ENCODE results near the gene CYBC1. TPM values are rescaled to one million over a fixed set of nuclear protein-coding genes. Genes with fewer than 3 reads are reported as not detected.

The CYBC1 gene
- total RNA-seq, 1 experiment from 2014 or later = 95.4 TPM

DNA sequence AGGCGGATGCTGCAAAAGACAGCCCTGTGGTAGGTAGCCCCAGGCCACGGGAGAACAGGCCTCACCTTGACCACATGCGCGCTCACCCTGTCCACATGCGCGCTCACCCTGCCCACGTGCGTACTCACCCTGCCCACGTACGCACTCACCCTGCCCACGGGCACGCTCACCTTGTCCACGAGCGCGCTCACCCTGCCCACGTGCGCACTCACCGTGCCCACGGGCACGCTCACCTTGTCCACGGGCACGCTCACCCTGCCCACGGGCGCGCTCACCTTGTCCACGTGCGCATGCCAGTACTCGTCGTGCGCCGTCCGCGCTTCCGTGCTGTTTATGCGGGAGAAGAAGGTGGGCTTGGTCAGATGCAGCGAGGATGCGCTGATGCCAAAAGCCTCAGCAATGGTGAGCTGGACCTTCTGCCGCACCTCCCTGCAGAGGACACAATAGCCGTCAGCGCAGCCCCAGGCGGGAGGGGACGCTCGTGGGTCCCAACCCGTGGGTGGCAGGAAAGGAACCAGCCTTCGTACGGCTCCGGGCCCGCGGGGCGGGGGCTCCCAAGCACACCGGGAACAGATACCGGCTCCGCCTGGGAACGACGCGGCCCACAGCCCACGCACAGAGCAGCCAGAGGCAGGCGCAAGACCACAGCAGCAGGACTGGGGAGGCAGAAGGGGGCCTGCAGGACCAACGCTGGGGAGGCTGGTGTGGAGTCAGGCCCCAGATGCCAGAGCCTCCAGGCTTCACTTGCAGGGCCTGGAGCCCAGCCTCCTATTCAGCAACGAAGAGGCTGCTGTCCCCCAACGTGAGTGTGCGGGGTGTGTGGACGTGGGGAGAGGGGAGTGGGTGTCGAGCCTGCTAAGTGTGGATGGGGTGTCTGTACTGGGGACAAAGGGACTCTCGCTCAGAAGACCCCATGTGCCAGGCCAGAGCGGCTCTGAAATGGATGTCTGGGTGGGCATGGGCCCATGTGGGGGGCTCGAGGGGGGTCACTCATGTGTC lies 46.6 kb downstream of the CYBC1 start (continued):
- no peak for TF ChIP-seq REST (IDR thresholded peaks at IDR 0.05; ENCODE audit: low read depth)

GRCh38 chr17:82402865-82403264 lies 47.7 kb downstream of the CYBC1 start:
- H3K27me3 ChIP-seq (ENCODE audit: insufficient read depth, low read length) = no peaks in the 10 kb centered on the region
- no peak for DNase-seq (ENCODE audit: low read depth, low spot score)
- no peak overlapping the region for H2AFZ ChIP-seq (ENCODE audit: low read depth, low read length, poor library complexity, severe bottlenecking)
- peaks cover 7 to 9% of the 10 kb centered on the region in 2 experiments; a peak in 2 of 4 replicates for H3K36me3 ChIP-seq (ENCODE audit: control insufficient read depth in 1 of 2, insufficient read depth in 2 of 2, low read length in 2 of 2)
- H3K79me2 ChIP-seq (ENCODE audit: insufficient read depth, low read length) = no peaks in the 10 kb centered on the region
- H4K20me1 ChIP-seq (ENCODE audit: insufficient read depth) = no peaks in the 10 kb centered on the region
- no peak overlapping the region for H3K4me3 ChIP-seq (replicated peaks in 1 of 2; ENCODE audit: low read depth in 1 of 2, low read length in 2 of 2)
- intact Hi-C loops (cut with micrococcal nuclease) = no loop called here
- H3K9me2 ChIP-seq (ENCODE audit: insufficient read depth) = no peaks in the 10 kb centered on the region
- no peak for TF ChIP-seq ATF3 (IDR thresholded peaks at IDR 0.05)
- no peak for TF ChIP-seq EZH2phosphoT487 (IDR thresholded peaks at IDR 0.05; ENCODE audit: borderline replicate concordance)
- no peak for TF ChIP-seq POLR2A (IDR thresholded peaks at IDR 0.05; ENCODE audit: borderline replicate concordance, extremely low read depth, insufficient read depth, insufficient read length)
- TF ChIP-seq FOSL1 (IDR thresholded peaks at IDR 0.05; ENCODE audit: low read depth) = no peak
- no peak for TF ChIP-seq SP1 (IDR thresholded peaks at IDR 0.05; ENCODE audit: low read depth)
- no peak for TF ChIP-seq CBX3 (IDR thresholded peaks at IDR 0.05; ENCODE audit: low read depth)
- no peak for TF ChIP-seq ZFX (IDR thresholded peaks at IDR 0.05)
- TF ChIP-seq MAX (IDR thresholded peaks at IDR 0.05) = no peak
- TF ChIP-seq JUND (IDR thresholded peaks at IDR 0.05) = no peak
- TF ChIP-seq ELF1 (IDR thresholded peaks at IDR 0.05; ENCODE audit: borderline replicate concordance, low read depth) = no peak
- no peak for TF ChIP-seq REST (IDR thresholded peaks at IDR 0.05; ENCODE audit: low read depth)
- TF ChIP-seq TCF7L2 (IDR thresholded peaks at IDR 0.05; ENCODE audit: borderline replicate concordance, extremely low read depth, insufficient read depth, insufficient read length) = no peak
- TF ChIP-seq CEBPB (IDR thresholded peaks at IDR 0.05; ENCODE audit: low read depth) = no peak
- TF ChIP-seq YY1 (IDR thresholded peaks at IDR 0.05; ENCODE audit: extremely low read depth, insufficient replicate concordance, low read depth, low read length) = no peak
- TF ChIP-seq RAD21 (IDR thresholded peaks at IDR 0.05; ENCODE audit: low read depth) = no peak
- no peak for TF ChIP-seq EGR1 (IDR thresholded peaks at IDR 0.05; ENCODE audit: low read depth)
- H3K4me2 ChIP-seq (ENCODE audit: low read length) = no peak overlapping the region
- POLR2A ChIA-PET = no interaction called here
- H3K27ac ChIP-seq (ENCODE audit: low read depth, low read length) = no peak overlapping the region
- CTCF ChIA-PET = no interaction called here
- no peak overlapping the region for H3K9ac ChIP-seq (ENCODE audit: low read length)
- H3K9me3 ChIP-seq (ENCODE audit: control insufficient read depth in 1 of 2, insufficient read depth in 1 of 2, low read depth in 1 of 2, low read length in 2 of 2) = no peaks in the 10 kb centered on the region
- no TSS peak for BruUV-seq (replicated peaks)
- ATAC-seq = no peak
- peaks cover 16 to 17% of the 10 kb centered on the region in 2 experiments for H3K4me1 ChIP-seq (ENCODE audit: control insufficient read depth in 1 of 2, insufficient read depth in 2 of 2, low read length in 2 of 2)
- RAD21 ChIA-PET (ENCODE audit: low non-redundant PET in 1 of 2, low total read pairs in 2 of 2, uncharacterized antibody in 2 of 2, unreplicated experiment in 2 of 2) = no interaction called here

All from HCT116 (cell line).